SK-N-SH (cell line): ENCODE results near the gene ROR2.

Experiments used
- CTCF ChIP-seq: fragments of 200-600 bp; sonication (generic); IDR thresholded peaks from 2 replicates; pipeline ENCODE4 v1.6.1; 2017; ENCODE audit warnings: antibody characterized with exemption, mild to moderate bottlenecking, moderate library complexity
- FOSL2 ChIP-seq: IDR thresholded peaks from 2 replicates; pipeline ENCODE4 v1.4.0; 2012; ENCODE audit warnings: low read depth, mild to moderate bottlenecking, moderate library complexity, borderline replicate concordance
- GABPA ChIP-seq: IDR thresholded peaks from 2 replicates; pipeline ENCODE4 v1.4.0; 2012; ENCODE audit warnings: low read depth, mild to moderate bottlenecking
- MAX ChIP-seq: IDR thresholded peaks from 2 replicates; pipeline ENCODE4 v1.4.0; 2012; ENCODE audit warnings: low read depth
- POLR2AphosphoS5 ChIP-seq: IDR thresholded peaks from 2 replicates; pipeline ENCODE4 v1.6.1; 2012; ENCODE audit warnings: low read depth, low read length
- REST ChIP-seq: IDR thresholded peaks from 2 replicates; pipeline ENCODE4 v1.6.1; 2012; ENCODE audit warnings: mild to moderate bottlenecking, low read depth, low read length, moderate library complexity
- SMC3 ChIP-seq: IDR thresholded peaks from 2 replicates; pipeline ENCODE4 v1.6.1; 2012; ENCODE audit warnings: low read depth, low read length, improper control_type of control experiment
- TCF12 ChIP-seq: IDR thresholded peaks from 2 replicates; pipeline ENCODE4 v1.4.0; 2012

GRCh38 chr9:91841591-91841990 lies 108.4 kb downstream of the ROR2 start:
- no peak for TF ChIP-seq SMC3
- TF ChIP-seq FOSL2: no peak
- TF ChIP-seq POLR2AphosphoS5: no peak
- TF ChIP-seq CTCF: no peak
- no peak for TF ChIP-seq TCF12
- no peak for TF ChIP-seq MAX
- TF ChIP-seq REST: no peak
- no peak for TF ChIP-seq GABPA
